NOMO-1 treated with DMSO at 0.1 percent for 48 hours (cell line): ENCODE results near the gene PCP4L1.
"Not testable (repeated sequence)": the region's sequence is repeated elsewhere in the genome, so short reads cannot be mapped to it uniquely, and the experiment has no call there.

Experiments
- DNase-seq: peaks from one replicate; lab custom pipeline; 2025; ENCODE audit not compliant: unreplicated experiment; lab: John Stamatoyannopoulos, UW

The PCP4L1 gene

GRCh38 chr1:161258439-161259344, at the start of gene PCP4L1:
PCP4L1 (plus strand) TSS chr1:161258745; CDS start chr1:161258975, 230 bp downstream.
- DNase-seq = no peak

- peak; percentile 78 for DNase-seq
Observed at GRCh38 chr1:161209790-161210409, 48.6 kb upstream of the PCP4L1 start.

GRCh38 chr1:161214369-161214768, 44.2 kb upstream of the PCP4L1 start:
- peak; percentile 61 for DNase-seq

- peak; percentile 63 for DNase-seq
Observed at GRCh38 chr1:161215076-161215475, 43.5 kb upstream of the PCP4L1 start, which contains the start of gene FCER1G. FCER1G (plus strand) TSS chr1:161215295; CDS start chr1:161215322, 27 bp downstream.

- peak; percentile 97 for DNase-seq
Observed at GRCh38 chr1:161216945-161217712, 41.4 kb upstream of the PCP4L1 start.

- DNase-seq = no peak
Observed at GRCh38 chr1:161217831-161218230, 40.7 kb upstream of the PCP4L1 start.

GRCh38 chr1:161218301-161219077, 40.1 kb upstream of the PCP4L1 start:
- DNase-seq = no peak

- no peak for DNase-seq
Observed at GRCh38 chr1:161219078-161219892, 39.3 kb upstream of the PCP4L1 start.

GRCh38 chr1:161220002-161220401, 38.5 kb upstream of the PCP4L1 start:
- DNase-seq = no peak

GRCh38 chr1:161222175-161223019, 36.1 kb upstream of the PCP4L1 start:
- no peak for DNase-seq

- no peak for DNase-seq
Observed at GRCh38 chr1:161223805-161224694, 34.5 kb upstream of the PCP4L1 start.

GRCh38 chr1:161224695-161225087, 33.9 kb upstream of the PCP4L1 start:
- DNase-seq = not testable (repeated sequence)

- DNase-seq = peak; percentile 59
Observed at GRCh38 chr1:161225178-161225533, 33.4 kb upstream of the PCP4L1 start.

GRCh38 chr1:161225534-161226319, 32.8 kb upstream of the PCP4L1 start, which contains the start of gene TOMM40L:
TOMM40L (plus strand) TSS chr1:161226060; CDS start chr1:161226490, 430 bp downstream.
- peak; percentile 100 for DNase-seq

- no peak for DNase-seq
Observed at GRCh38 chr1:161226320-161226711, 32.2 kb upstream of the PCP4L1 start.

- DNase-seq = no peak
Observed at GRCh38 chr1:161226759-161227158, 31.8 kb upstream of the PCP4L1 start.
